Stimulated activated CD8-positive, alpha-beta memory T cell treated with anti-CD3 and anti-CD28 coated beads, Interleukin-7, amount 100 ng/mL, for 48 hours (primary cell): ENCODE measurements around the gene RMND1.
A peak's percentile ranks its signal among the peaks of the same experiment; 100 is the strongest.
"Not testable (repeated sequence)": the region's sequence is repeated elsewhere in the genome, so short reads cannot be mapped to it uniquely, and the experiment has no call there.

ENCODE experiments used
- DNase-seq, 2 donors: peaks; one replicate each; pipeline ENCODE4 v3.0.0-alpha.2; 2020; ENCODE audit warnings: low read depth in 1 of 2; ENCODE audit errors: extremely low read depth in 1 of 2

The RMND1 gene

GRCh38 chr6:151451950-151452749 is at the start of gene RMND1:
Gene RMND1 (minus strand): TSS chr6:151452126. CDS start chr6:151445811, 6,315 bp downstream.
- peak; percentile 98 to 99 for DNase-seq

GRCh38 chr6:151499551-151499950 is 47.6 kb upstream of the RMND1 start:
- no peak for DNase-seq

- DNase-seq: no peak
These were observed 46.4 kb upstream of the RMND1 start for GRCh38 chr6:151498327-151498726.

- DNase-seq: no peak
These were observed 46.0 kb upstream of the RMND1 start for GRCh38 chr6:151497905-151498304.

- DNase-seq: no peak
These were observed 43.5 kb upstream of the RMND1 start for GRCh38 chr6:151495380-151495779.

- no peak for DNase-seq
These were observed 43.0 kb upstream of the RMND1 start for GRCh38 chr6:151494936-151495320.

- DNase-seq: no peak
These were observed 42.5 kb upstream of the RMND1 start for GRCh38 chr6:151494235-151494935.

GRCh38 chr6:151493804-151494234 is 41.9 kb upstream of the RMND1 start, which contains the start of gene CCDC170:
Gene CCDC170 (plus strand): TSS chr6:151494017. CDS start chr6:151494129, 112 bp downstream.
- no peak for DNase-seq

GRCh38 chr6:151493161-151493803 is 41.4 kb upstream of the RMND1 start:
- no peak for DNase-seq

- DNase-seq: no peak
These were observed 39.1 kb upstream of the RMND1 start for GRCh38 chr6:151490996-151491395.

GRCh38 chr6:151488226-151488625 is 36.3 kb upstream of the RMND1 start:
- no peak for DNase-seq

- no peak for DNase-seq
These were observed 32.1 kb upstream of the RMND1 start for GRCh38 chr6:151483994-151484393.

- DNase-seq: no peak
These were observed 30.4 kb upstream of the RMND1 start for GRCh38 chr6:151482290-151482689.

GRCh38 chr6:151481786-151482185 is 29.9 kb upstream of the RMND1 start:
- no peak for DNase-seq

GRCh38 chr6:151478670-151479069 is 26.7 kb upstream of the RMND1 start:
- DNase-seq: no peak

GRCh38 chr6:151477726-151478125 is 25.8 kb upstream of the RMND1 start:
- no peak for DNase-seq

- DNase-seq: no peak
These were observed 24.0 kb upstream of the RMND1 start for GRCh38 chr6:151475653-151476523.

- DNase-seq: no peak
These were observed 12.8 kb upstream of the RMND1 start for GRCh38 chr6:151464702-151465101.

- DNase-seq: no peak
These were observed 9.7 kb upstream of the RMND1 start for GRCh38 chr6:151461673-151462072.

- not testable (repeated sequence) for DNase-seq
These were observed 3.9 kb upstream of the RMND1 start for GRCh38 chr6:151455751-151456398.
